ENCODE results near the gene CCNI2.

Gene CCNI2

DNA sequence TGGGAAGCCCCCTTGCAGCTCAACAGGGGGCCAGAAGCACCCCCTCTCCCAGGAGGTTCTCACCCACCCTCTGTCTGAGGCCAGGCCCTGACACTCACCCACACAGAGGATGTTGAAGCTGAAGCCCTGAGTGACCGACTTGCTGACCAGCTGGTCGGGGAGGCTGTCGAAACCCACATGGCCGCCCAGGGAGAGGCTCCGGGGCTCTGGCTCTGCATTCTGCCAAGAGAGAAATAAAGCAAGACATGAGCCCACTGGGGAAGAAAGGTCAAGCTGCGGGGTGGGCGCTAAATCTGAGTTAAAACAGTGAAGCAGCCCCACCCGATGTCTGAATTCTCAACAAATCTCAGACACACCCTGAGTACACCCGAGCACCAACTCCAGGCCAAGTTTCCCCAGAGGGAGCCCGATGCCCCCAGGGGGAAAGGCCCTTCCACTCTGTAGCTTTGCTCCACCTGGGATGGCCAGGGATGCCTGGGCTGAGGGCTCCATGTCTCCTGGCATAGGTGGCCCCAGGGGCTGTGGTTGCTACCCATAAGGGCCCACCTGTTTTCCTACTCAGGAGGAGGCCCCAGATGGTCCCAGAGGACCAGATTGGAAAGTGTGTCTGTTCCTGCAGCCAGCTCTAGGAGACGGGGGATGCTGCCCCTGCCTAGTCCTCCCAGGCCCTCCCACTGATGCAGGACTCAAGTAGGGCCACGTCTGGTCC lies 18.2 kb downstream of the CCNI2 start:
- no peak for FAIRE-seq
- no peak for DNase-seq (ENCODE audit: insufficient read length, low spot score)
- TF ChIP-seq POLR2A (IDR thresholded peaks at IDR 0.05; ENCODE audit: low read depth, low read length), result no peak

DNA sequence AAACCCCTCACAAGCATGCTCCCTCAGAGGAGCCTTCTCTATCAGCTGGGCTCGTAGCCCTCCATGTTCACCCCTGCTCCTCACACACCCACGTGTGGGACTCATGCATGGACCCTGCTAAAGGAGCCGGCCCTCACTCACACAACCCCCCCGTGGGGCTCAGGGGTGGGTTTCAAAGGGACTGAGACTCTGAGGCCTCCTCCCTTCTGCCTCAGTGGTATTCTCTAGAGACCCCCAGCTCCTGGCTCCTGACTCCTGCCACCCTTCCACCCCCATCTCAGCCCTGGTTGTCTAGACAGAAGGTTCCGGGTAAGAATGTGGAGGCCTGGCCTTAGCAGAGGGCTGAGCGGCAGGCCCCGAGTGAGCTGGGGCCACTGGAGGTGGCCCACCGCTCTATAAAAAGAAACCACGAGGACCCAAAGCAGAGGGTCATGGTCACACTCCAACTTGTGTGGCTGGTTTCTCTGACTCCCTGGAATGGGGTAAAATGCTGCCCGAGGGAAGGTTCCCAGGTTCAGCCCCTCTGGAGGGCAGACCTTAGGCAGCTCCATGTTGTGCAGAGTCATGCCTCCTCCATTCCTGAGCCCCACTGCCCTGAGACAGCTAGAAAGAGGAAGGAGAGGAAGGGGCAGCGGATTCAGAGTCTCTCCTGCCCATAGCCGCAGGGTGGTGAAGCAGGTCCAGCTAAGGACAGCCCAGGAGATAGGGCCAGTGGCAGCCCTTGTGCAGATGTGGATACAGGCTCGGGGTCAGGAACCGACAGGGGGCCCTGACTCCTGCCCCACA lies 19.0 kb downstream of the CCNI2 start:
- TF ChIP-seq POLR2A (IDR thresholded peaks at IDR 0.05; ENCODE audit: low read depth, low read length), result no peak
- FAIRE-seq, result no peak
- DNase-seq (ENCODE audit: insufficient read length, low spot score), result no peak

DNA sequence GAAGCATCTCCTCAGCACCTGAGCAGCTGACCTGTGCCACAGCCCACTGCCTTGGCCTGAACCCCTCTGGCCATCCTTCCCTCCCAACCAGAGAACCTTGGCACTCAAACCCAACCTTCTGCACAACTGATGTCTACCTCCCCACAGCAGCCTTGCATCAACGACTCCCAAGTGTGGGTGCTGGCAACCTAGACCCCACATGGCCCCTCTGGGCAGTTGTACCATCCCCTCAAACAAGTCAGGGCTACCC lies 19.5 kb downstream of the CCNI2 start:
- FAIRE-seq (no peak), DNase-seq (ENCODE audit: insufficient read length, low spot score) (no peak)
- no peak for TF ChIP-seq POLR2A (IDR thresholded peaks at IDR 0.05; ENCODE audit: low read depth, low read length)

DNA sequence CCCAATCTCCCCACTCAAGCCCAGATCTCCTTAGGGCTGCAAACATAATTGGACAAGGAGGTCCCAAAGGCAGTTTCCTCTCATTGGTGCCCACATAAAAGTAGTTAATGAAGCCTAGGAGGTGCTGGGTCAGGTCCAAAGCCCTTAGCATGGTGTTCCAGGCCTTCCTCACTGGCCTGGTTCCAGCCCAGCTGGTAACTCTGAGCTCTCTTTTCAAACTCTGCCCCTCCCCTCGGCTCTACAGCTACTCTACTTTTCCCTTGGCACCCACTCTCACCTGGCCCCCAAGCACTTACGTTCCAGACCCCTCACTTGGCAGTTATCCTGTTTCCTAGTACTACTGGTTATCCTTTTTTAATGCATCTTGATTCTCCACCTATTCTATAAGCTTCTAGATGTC lies 19.9 kb downstream of the CCNI2 start:
- TF ChIP-seq POLR2A (IDR thresholded peaks at IDR 0.05; ENCODE audit: low read depth, low read length), result no peak
- DNase-seq (ENCODE audit: insufficient read length, low spot score) (no peak), FAIRE-seq (no peak)

DNA sequence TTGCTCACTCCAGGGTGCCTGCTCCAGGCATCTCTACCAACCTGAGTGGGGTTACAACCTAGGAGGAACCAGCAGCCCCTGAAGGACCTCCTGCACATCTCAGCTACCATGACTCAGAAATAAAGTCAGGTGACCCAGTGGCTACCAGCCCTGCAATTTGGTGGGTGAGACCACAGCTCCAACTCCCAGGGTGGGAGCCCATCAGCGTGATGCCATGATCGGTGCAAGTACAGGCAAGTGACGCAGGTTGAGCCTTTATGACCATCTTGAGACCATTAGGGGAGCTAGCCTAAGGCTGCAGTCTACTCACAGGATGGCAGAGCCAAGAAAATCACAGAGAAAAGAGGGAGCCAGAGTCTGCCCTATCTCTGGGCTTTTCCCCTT lies 21.3 kb downstream of the CCNI2 start:
- DNase-seq (ENCODE audit: insufficient read length, low spot score) (no peak), FAIRE-seq (no peak)
- no peak for TF ChIP-seq POLR2A (IDR thresholded peaks at IDR 0.05; ENCODE audit: low read depth, low read length)

DNA sequence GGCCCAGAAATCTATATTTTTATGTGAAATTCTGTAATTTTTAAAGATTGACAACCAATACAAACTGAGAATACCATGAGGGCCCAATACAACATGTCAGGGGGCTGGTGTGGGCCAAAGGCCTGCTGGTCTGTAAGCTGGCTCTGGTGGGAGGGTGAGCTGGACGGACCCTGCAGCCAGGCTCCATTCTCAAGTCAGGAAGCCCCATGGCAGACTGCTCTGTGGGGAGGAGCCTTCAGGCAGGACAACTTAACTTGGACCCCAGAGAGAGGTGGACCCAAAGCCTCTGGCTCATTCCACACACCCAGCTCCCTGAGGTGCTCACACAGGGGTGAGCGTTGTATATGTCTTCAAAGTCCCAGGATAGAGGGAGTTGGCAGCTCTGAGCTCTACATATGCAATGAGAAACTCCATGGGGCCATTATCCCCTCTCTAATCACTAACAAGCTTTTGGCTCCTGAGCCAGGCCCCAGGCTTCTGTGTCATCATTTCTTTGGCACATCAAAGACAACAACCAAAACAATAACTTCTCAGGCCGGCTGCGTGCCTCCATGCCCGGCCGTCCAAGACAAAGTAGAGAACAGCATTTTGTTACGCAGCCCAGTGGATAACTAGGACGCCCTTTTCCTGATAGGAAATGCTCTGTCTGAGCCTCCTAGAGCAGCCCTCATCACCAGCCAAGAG lies 23.4 kb downstream of the CCNI2 start:
- no peak for DNase-seq (ENCODE audit: insufficient read length, low spot score)
- no peak for FAIRE-seq
- no peak for TF ChIP-seq POLR2A (IDR thresholded peaks at IDR 0.05; ENCODE audit: low read depth, low read length)

DNA sequence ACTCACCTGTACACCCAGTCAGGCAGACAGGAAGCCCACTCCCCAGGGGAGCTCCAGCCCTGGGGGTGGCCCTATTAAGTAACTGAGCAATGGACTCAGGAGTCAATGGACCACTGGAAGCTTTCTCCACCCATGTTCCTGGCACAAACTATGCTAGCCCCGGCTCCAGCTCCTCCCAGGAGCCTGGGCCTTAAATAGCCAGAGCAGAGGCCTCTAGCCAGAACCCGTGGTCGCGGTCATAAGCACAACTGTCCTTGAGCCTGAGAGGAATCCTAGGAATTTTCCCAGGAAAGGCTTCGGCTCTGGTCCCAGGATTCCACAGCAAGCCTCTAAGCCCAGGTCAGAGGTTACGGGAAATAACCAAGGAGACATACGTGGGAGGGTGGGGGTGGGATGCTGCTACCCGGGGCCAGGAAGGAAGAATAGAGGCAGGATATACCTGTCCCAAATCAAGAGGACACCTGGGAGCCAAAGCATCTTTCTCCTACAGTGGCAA lies 24.3 kb downstream of the CCNI2 start:
- TF ChIP-seq POLR2A (IDR thresholded peaks at IDR 0.05; ENCODE audit: low read depth, low read length), result no peak
- no peak for FAIRE-seq
- DNase-seq (ENCODE audit: insufficient read length, low spot score), result no peak

DNA sequence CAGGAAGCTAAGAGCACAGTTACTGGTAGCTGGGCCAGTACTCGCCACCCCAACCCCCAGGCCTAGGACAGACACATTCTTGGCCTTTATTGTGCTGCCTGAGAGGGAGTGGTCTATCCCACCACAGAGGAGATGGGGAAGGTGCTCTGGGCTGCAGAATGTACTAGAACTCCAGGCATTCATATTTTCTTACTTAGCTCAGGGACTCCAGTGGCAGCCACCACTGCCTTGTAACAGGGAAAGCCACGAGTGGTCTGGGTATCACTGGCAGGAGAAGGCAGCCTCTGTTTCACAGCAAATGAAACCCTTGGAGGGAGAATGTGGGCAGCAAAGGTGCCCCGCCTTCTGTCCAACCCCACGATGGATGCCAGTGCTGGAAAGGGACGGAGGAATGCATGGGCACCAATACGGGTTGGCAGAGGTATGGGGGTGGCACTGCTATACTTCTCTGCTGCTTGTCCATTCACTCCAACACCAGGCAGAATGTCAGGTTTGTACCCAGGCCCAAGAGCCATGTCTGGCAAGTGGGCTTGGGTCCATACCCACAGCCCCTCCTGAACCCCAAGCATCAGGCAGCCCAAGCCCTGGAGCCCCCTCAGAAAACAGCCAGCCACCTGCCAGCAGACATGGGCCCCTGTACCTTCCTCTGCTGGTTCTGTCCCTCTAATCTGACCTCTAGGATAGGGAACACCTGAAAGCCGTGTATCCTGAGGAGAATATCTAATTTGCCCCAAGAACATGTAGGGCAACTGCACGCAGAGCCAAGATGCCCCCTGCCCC lies 25.3 kb downstream of the CCNI2 start:
- DNase-seq (ENCODE audit: insufficient read length, low spot score) (no peak), FAIRE-seq (no peak)
- no peak for TF ChIP-seq POLR2A (IDR thresholded peaks at IDR 0.05; ENCODE audit: low read depth, low read length)

DNA sequence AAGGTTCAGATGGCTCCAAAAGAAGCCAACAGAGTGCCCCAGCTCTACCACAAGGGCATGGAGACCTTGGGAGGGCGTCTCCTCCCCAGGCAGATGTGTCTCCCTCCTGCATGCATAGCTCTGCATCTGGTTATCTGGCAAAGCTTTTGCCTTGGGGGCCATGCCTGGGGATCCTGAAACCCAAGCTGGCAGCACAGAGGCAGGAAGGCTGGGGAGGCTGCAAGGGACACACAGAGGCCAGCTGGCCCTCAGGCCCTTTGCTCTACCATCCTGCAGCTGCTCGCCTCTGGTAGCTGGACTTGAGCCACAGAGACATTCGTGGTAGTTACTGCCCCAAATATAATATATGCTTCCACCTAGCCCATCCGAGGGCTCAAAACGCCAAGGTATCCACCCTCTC lies 25.9 kb downstream of the CCNI2 start:
- no peak for TF ChIP-seq POLR2A (IDR thresholded peaks at IDR 0.05; ENCODE audit: low read depth, low read length)
- FAIRE-seq, result no peak
- DNase-seq (ENCODE audit: insufficient read length, low spot score), result no peak

DNA sequence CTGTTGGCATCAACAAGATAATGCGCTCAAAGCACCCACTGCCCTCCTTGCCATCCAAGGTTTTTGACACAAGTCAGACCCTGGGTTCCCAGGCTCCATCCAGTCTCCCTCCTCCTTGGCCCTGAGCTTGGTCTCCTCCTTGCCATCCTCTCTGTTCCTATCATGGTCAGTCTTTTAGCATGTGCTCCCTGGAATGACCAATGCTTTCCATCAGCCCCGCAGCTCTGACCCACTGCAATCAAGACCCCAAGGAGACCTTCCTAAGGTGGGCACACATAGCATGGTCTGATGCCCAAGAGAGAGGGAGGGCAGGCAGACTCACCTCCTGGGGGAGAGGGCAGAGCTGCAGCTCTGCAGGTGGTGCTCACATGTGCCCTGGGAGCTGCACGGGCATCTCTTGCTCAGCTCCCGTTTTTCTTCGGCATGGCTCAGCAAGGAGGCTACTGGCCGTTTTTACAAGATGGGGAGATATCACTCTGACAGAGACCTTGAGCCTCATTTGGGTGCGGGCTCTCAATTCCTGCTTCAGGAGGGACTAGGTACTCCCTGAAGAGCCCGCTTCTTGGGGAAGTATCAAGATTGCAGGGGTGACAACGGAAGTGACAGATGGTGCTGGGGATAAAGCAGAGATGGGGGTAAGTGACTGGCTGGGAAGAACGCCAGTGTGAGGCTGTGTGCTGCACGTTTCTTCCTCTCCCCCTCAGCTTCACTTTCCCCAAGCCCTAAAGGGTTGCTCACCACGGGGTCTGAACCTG lies 26.6 kb downstream of the CCNI2 start:
- DNase-seq (ENCODE audit: insufficient read length, low spot score) (no peak), FAIRE-seq (no peak)
- TF ChIP-seq POLR2A (IDR thresholded peaks at IDR 0.05; ENCODE audit: low read depth, low read length), result no peak

DNA sequence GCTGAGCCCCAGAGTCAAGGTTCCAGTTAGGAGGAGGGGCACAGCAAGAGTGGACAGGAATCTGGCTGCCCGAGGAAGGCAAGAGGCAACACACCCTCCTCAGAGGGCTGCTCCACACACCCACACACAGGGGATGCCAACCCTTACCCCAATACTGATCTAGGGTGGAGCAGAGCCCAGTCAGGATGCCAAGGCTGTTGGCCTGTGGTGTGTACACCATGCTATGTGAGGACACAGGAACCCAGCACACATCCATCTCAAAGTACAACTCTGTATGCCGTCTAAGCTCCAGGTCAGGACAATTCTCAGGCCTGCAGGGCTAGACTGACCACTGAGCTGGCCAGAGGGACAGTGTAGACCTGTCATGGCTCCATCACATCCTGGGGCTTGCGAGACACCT lies 27.2 kb downstream of the CCNI2 start:
- no peak for DNase-seq (ENCODE audit: insufficient read length, low spot score)
- no peak for FAIRE-seq

DNA sequence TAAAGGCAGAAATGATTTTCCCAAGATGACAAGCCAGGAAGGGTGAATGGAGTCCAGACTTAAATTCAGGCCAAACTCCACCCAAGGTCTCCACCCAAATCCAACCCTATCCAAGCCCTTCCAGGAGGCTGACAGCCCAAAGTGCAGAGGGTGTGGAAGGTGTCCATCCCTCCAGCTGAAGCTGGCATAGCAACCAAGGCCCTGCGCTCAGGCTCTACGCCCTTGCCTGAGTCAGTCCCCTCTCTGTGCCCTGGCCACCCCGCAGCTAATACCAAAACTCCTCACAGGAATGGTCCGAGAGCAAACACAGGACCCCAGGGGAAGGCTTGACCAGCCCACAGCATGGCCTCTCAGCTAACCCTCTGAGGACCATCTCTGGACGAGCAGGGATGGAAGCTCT lies 27.7 kb downstream of the CCNI2 start:
- no peak for FAIRE-seq
- DNase-seq (ENCODE audit: insufficient read length, low spot score), result no peak
- no peak for TF ChIP-seq POLR2A (IDR thresholded peaks at IDR 0.05; ENCODE audit: low read depth, low read length)

More for the DNA sequence above, 27.2 kb downstream of the CCNI2 start:
- no peak for TF ChIP-seq POLR2A (IDR thresholded peaks at IDR 0.05; ENCODE audit: low read depth, low read length)

DNA sequence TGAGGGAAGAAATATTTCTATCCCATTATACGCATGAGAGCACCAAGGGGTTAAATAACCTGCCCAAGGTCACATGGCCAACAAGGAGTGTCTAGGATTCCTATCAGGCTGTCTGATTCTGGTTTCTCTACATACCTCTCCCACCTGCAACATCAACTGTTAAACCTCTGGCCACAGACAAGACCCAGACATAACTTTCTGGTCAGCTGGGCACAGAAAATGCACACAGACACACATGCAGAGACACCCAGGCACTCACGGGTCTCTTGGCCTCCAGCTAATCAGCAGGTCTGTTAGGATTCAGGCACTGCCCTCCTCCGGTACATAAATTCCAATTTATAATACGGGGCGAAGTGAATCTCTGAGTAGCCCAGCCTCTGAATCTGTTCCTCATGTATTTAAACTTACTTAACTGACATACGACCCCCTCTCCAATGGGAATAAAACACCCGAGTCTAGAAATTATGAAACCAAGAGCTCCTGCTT lies 28.3 kb downstream of the CCNI2 start:
- DNase-seq (ENCODE audit: insufficient read length, low spot score) (no peak), FAIRE-seq (no peak)
- TF ChIP-seq POLR2A (IDR thresholded peaks at IDR 0.05; ENCODE audit: low read depth, low read length), result no peak

Data from H54 (cell line).